CD4-positive, alpha-beta T cell treated with Interleukin-10 for 1 hour (primary cell): Measurements from ENCODE around the gene CA12.

Source experiments
- DNase-seq: peaks from one replicate; pipeline ENCODE4 v3.0.0-alpha.2; 2020

The CA12 gene

GRCh38 chr15:63374686-63375520, 6.7 kb downstream of the CA12 start:
- no peak for DNase-seq

- no peak for DNase-seq
Measured at GRCh38 chr15:63373866-63374548, 7.6 kb downstream of the CA12 start.

- DNase-seq = no peak
Measured at GRCh38 chr15:63373330-63373729, 8.3 kb downstream of the CA12 start.

- DNase-seq = no peak
Measured at GRCh38 chr15:63372753-63373152, 8.9 kb downstream of the CA12 start.

- no peak for DNase-seq
Measured at GRCh38 chr15:63372018-63372705, 9.5 kb downstream of the CA12 start.

GRCh38 chr15:63371297-63371918, 10.2 kb downstream of the CA12 start:
- DNase-seq = no peak

- no peak for DNase-seq
Measured at GRCh38 chr15:63370764-63371163, 10.9 kb downstream of the CA12 start.

- DNase-seq = no peak
Measured at GRCh38 chr15:63369781-63370180, 11.9 kb downstream of the CA12 start.

- DNase-seq = no peak
Measured at GRCh38 chr15:63369296-63369695, 12.3 kb downstream of the CA12 start.

GRCh38 chr15:63368503-63368902, 13.1 kb downstream of the CA12 start:
- DNase-seq = no peak

GRCh38 chr15:63367900-63368299, 13.7 kb downstream of the CA12 start:
- no peak for DNase-seq

GRCh38 chr15:63367390-63367789, 14.3 kb downstream of the CA12 start:
- no peak for DNase-seq

GRCh38 chr15:63366451-63366850, 15.2 kb downstream of the CA12 start:
- DNase-seq = no peak

GRCh38 chr15:63365273-63365680, 16.4 kb downstream of the CA12 start:
- DNase-seq = no peak

GRCh38 chr15:63364399-63365272, 17.0 kb downstream of the CA12 start:
- no peak for DNase-seq

GRCh38 chr15:63363292-63363691, 18.4 kb downstream of the CA12 start:
- no peak for DNase-seq

GRCh38 chr15:63362885-63363284, 18.8 kb downstream of the CA12 start:
- no peak for DNase-seq

- no peak for DNase-seq
Measured at GRCh38 chr15:63362196-63362595, 19.4 kb downstream of the CA12 start.

GRCh38 chr15:63360170-63360569, 21.5 kb downstream of the CA12 start:
- no peak for DNase-seq

GRCh38 chr15:63358241-63359029, 23.2 kb downstream of the CA12 start:
- no peak for DNase-seq

- DNase-seq = no peak
Measured at GRCh38 chr15:63357731-63358130, 23.9 kb downstream of the CA12 start.
